ENCODE data around the gene FGF2. TPM values are rescaled to one million over a fixed set of nuclear protein-coding genes. Genes with fewer than 3 reads are reported as not detected.

The FGF2 gene
- total and polyA plus RNA-seq, 3 experiments from 2014 or later = 1.5 to 1.7 TPM; not detected in 1

- peaks cover 8% of the 10 kb centered on the region for H3K4me1 ChIP-seq (ENCODE audit: insufficient read depth, low read length)
- Mint-ChIP-seq H3K4me3 (peak overlapping the region; percentile 81 to 89 (median 88)), H3K9me3 (no peaks in the 10 kb centered on the region), H3K4me1 (peaks cover 10 to 21% (median 15%) of the 10 kb centered on the region in 3 donors), H3K36me3 (no peaks in the 10 kb centered on the region), H3K27me3 (peaks cover 47 to 82% of the 10 kb centered on the region in 2 donors), H3K27ac (peak overlapping the region in 5 of 8 donors; percentile 12 to 77 (median 24))
- H3K9me3 ChIP-seq (ENCODE audit: low read length) = no peaks in the 10 kb centered on the region
- POLR2A ChIA-PET = no interaction called here
- peak in 4 of 5 donors; percentile 1 to 54 (median 16) for DNase-seq
- H3K4me3 ChIP-seq (ENCODE audit: low read length) = peak overlapping the region; percentile 43
- peak overlapping the region; percentile 33 for H3K27ac ChIP-seq (ENCODE audit: low read depth, low read length)
- H3K27me3 ChIP-seq (ENCODE audit: insufficient read depth, low read length, poor library complexity, severe bottlenecking) = peaks cover 18% of the 10 kb centered on the region
- CTCF ChIA-PET = no interaction called here
- H3K36me3 ChIP-seq (ENCODE audit: insufficient read depth, low read length) = no peaks in the 10 kb centered on the region
These were observed 1.4 kb downstream of the FGF2 start for GRCh38 chr4:122827879-122828601.

- H3K27ac Mint-ChIP-seq = no peak overlapping the region
- POLR2A ChIA-PET = no interaction called here
- H3K27me3 ChIP-seq (ENCODE audit: insufficient read depth, low read length, poor library complexity, severe bottlenecking) = peaks cover 18% of the 10 kb centered on the region
- H3K4me1 ChIP-seq (ENCODE audit: insufficient read depth, low read length) = peaks cover 8% of the 10 kb centered on the region
- H3K9me3 ChIP-seq (ENCODE audit: low read length) = no peaks in the 10 kb centered on the region
- H3K27ac ChIP-seq (ENCODE audit: low read depth, low read length) = no peak overlapping the region
- H3K4me1 Mint-ChIP-seq = peaks cover 10 to 15% (median 14%) of the 10 kb centered on the region in 3 donors
- CTCF ChIA-PET = interaction anchor here (0.7 kb wide), 1 partner anchor 73 kb away, joined by 3 read pairs; no protein-coding TSS in a partner anchor
- no peaks in the 10 kb centered on the region for H3K36me3 Mint-ChIP-seq
- DNase-seq = no peak
- no peaks in the 10 kb centered on the region for H3K36me3 ChIP-seq (ENCODE audit: insufficient read depth, low read length)
- H3K4me3 Mint-ChIP-seq = no peak overlapping the region
- no peaks in the 10 kb centered on the region for H3K9me3 Mint-ChIP-seq
- H3K4me3 ChIP-seq (ENCODE audit: low read length) = no peak overlapping the region
- peaks cover 39 to 64% of the 10 kb centered on the region in 2 donors for H3K27me3 Mint-ChIP-seq
These were observed 3.9 kb downstream of the FGF2 start for GRCh38 chr4:122830426-122831095.

- Mint-ChIP-seq H3K4me1 (peaks cover 10 to 11% (median 11%) of the 10 kb centered on the region in 3 donors), H3K4me3 (no peak overlapping the region), H3K9me3 (no peaks in the 10 kb centered on the region), H3K36me3 (no peaks in the 10 kb centered on the region), H3K27me3 (peaks cover 34 to 57% of the 10 kb centered on the region in 2 donors), H3K27ac (no peak overlapping the region)
- DNase-seq = no peak
- no peaks in the 10 kb centered on the region for H3K9me3 ChIP-seq (ENCODE audit: low read length)
- H3K4me1 ChIP-seq (ENCODE audit: insufficient read depth, low read length) = peaks cover 8% of the 10 kb centered on the region
- ChIA-PET POLR2A (no interaction called here), CTCF (no interaction called here)
- no peak overlapping the region for H3K4me3 ChIP-seq (ENCODE audit: low read length)
- no peak overlapping the region for H3K27ac ChIP-seq (ENCODE audit: low read depth, low read length)
- H3K36me3 ChIP-seq (ENCODE audit: insufficient read depth, low read length) = no peaks in the 10 kb centered on the region
- H3K27me3 ChIP-seq (ENCODE audit: insufficient read depth, low read length, poor library complexity, severe bottlenecking) = peaks cover 18% of the 10 kb centered on the region
These were observed 5.0 kb downstream of the FGF2 start for GRCh38 chr4:122831515-122832196.

DNA sequence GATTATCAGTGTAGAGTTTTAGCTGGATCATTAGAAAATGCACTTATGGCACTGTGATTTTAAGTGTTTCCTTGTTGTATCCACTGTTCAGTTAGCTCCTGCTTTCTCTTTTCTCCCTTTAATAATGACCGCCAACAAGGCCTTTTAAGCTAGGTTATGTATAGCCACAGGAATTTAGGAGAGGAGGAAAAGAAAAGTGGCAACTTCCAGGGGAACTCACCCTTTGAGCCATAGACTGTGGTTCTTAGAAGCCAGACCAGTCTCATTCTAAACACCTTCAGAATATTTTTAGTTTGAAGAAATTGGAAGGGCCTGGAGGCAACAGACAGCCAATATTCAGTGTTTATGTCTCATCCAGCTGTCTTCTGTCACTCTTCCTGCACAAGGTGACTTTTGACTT, 6.1 kb downstream of the FGF2 start:
- POLR2A ChIA-PET = no interaction called here
- Mint-ChIP-seq H3K36me3 (no peaks in the 10 kb centered on the region), H3K4me3 (no peak overlapping the region), H3K27ac (no peak overlapping the region), H3K27me3 (peaks cover 32 to 62% of the 10 kb centered on the region in 2 donors), H3K9me3 (no peaks in the 10 kb centered on the region), H3K4me1 (peaks cover 8% of the 10 kb centered on the region in 3 donors)
- H3K27ac ChIP-seq (ENCODE audit: low read depth, low read length) = no peak overlapping the region
- no peak overlapping the region for H3K4me3 ChIP-seq (ENCODE audit: low read length)
- H3K4me1 ChIP-seq (ENCODE audit: insufficient read depth, low read length) = peaks cover 7% of the 10 kb centered on the region
- peaks cover 15% of the 10 kb centered on the region for H3K27me3 ChIP-seq (ENCODE audit: insufficient read depth, low read length, poor library complexity, severe bottlenecking)
- H3K9me3 ChIP-seq (ENCODE audit: low read length) = no peaks in the 10 kb centered on the region
- H3K36me3 ChIP-seq (ENCODE audit: insufficient read depth, low read length) = no peaks in the 10 kb centered on the region
- CTCF ChIA-PET = no interaction called here
- no peak for DNase-seq

DNA sequence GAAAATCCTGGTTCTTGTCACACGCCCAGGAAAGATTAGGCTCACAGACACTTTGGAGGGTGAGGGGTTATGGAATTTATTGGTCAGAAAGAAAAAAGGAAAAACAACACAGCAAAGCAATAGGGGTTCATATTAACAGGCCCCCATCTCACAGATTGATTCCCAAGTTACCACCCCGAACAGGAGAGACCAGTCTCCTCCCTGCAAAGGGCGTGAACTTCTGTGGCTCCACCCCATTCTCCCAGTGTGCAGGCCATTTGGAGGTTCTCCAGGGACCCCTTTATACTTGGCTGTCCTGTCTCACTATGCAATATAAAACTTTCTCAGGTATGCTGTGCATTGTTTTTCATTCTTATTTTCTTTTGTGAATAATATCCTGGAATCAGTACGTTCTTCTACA, 7.4 kb downstream of the FGF2 start:
- Histone ChIP-seq H3K9me3 (ENCODE audit: low read length) (no peaks in the 10 kb centered on the region), H3K27me3 (ENCODE audit: insufficient read depth, low read length, poor library complexity, severe bottlenecking) (peaks cover 3% of the 10 kb centered on the region), H3K36me3 (ENCODE audit: insufficient read depth, low read length) (no peaks in the 10 kb centered on the region), H3K4me3 (ENCODE audit: low read length) (no peak overlapping the region), H3K4me1 (ENCODE audit: insufficient read depth, low read length) (no peaks in the 10 kb centered on the region), H3K27ac (ENCODE audit: low read depth, low read length) (no peak overlapping the region)
- Mint-ChIP-seq H3K4me3 (no peak overlapping the region), H3K36me3 (no peaks in the 10 kb centered on the region), H3K27me3 (peaks cover 20 to 53% of the 10 kb centered on the region in 2 donors), H3K4me1 (no peaks in the 10 kb centered on the region), H3K9me3 (no peaks in the 10 kb centered on the region), H3K27ac (no peak overlapping the region)
- ChIA-PET POLR2A (no interaction called here), CTCF (no interaction called here)
- DNase-seq = no peak

GRCh38 chr4:122836941-122837340, 10.3 kb downstream of the FGF2 start:
- Mint-ChIP-seq H3K36me3 (no peaks in the 10 kb centered on the region), H3K27me3 (peaks cover 6 to 37% of the 10 kb centered on the region in 2 donors), H3K4me3 (no peak overlapping the region), H3K27ac (no peak overlapping the region), H3K4me1 (no peaks in the 10 kb centered on the region), H3K9me3 (no peaks in the 10 kb centered on the region)
- ChIA-PET CTCF (no interaction called here), POLR2A (no interaction called here)
- H3K27me3 ChIP-seq (ENCODE audit: insufficient read depth, low read length, poor library complexity, severe bottlenecking) = no peaks in the 10 kb centered on the region
- H3K4me1 ChIP-seq (ENCODE audit: insufficient read depth, low read length) = no peaks in the 10 kb centered on the region
- no peak overlapping the region for H3K27ac ChIP-seq (ENCODE audit: low read depth, low read length)
- no peaks in the 10 kb centered on the region for H3K36me3 ChIP-seq (ENCODE audit: insufficient read depth, low read length)
- no peak for DNase-seq
- H3K9me3 ChIP-seq (ENCODE audit: low read length) = no peaks in the 10 kb centered on the region
- no peak overlapping the region for H3K4me3 ChIP-seq (ENCODE audit: low read length)

- H3K4me3 ChIP-seq (ENCODE audit: low read length) = no peak overlapping the region
- Mint-ChIP-seq H3K9me3 (no peaks in the 10 kb centered on the region), H3K27ac (no peak overlapping the region), H3K4me3 (no peak overlapping the region), H3K4me1 (no peaks in the 10 kb centered on the region), H3K36me3 (no peaks in the 10 kb centered on the region), H3K27me3 (peaks cover 5 to 26% of the 10 kb centered on the region in 2 donors)
- H3K9me3 ChIP-seq (ENCODE audit: low read length) = no peaks in the 10 kb centered on the region
- POLR2A ChIA-PET = no interaction called here
- CTCF ChIA-PET = no interaction called here
- no peaks in the 10 kb centered on the region for H3K27me3 ChIP-seq (ENCODE audit: insufficient read depth, low read length, poor library complexity, severe bottlenecking)
- no peaks in the 10 kb centered on the region for H3K4me1 ChIP-seq (ENCODE audit: insufficient read depth, low read length)
- no peaks in the 10 kb centered on the region for H3K36me3 ChIP-seq (ENCODE audit: insufficient read depth, low read length)
- H3K27ac ChIP-seq (ENCODE audit: low read depth, low read length) = no peak overlapping the region
- DNase-seq = no peak
These were observed 11.4 kb downstream of the FGF2 start for GRCh38 chr4:122838034-122838433.

- no peak overlapping the region for H3K4me3 ChIP-seq (ENCODE audit: low read length)
- ChIA-PET POLR2A (no interaction called here), CTCF (no interaction called here)
These were observed 15.8 kb downstream of the FGF2 start for GRCh38 chr4:122842392-122842791.

More at GRCh38 chr4:122842392-122842791, 15.8 kb downstream of the FGF2 start:
- Mint-ChIP-seq H3K27me3 (peaks cover 8 to 15% of the 10 kb centered on the region in 2 donors), H3K27ac (peak overlapping the region in 1 of 8 donors; percentile 13), H3K36me3 (no peaks in the 10 kb centered on the region), H3K4me1 (no peaks in the 10 kb centered on the region), H3K4me3 (no peak overlapping the region), H3K9me3 (no peaks in the 10 kb centered on the region)
- DNase-seq = no peak
- Histone ChIP-seq H3K4me1 (ENCODE audit: insufficient read depth, low read length) (no peaks in the 10 kb centered on the region), H3K36me3 (ENCODE audit: insufficient read depth, low read length) (no peaks in the 10 kb centered on the region), H3K27ac (ENCODE audit: low read depth, low read length) (no peak overlapping the region), H3K9me3 (ENCODE audit: low read length) (no peaks in the 10 kb centered on the region), H3K27me3 (ENCODE audit: insufficient read depth, low read length, poor library complexity, severe bottlenecking) (no peaks in the 10 kb centered on the region)
